Natural killer cell (primary cell): Measurements from ENCODE around the gene GORASP1. TPM values are rescaled to one million over a fixed set of nuclear protein-coding genes. Genes with fewer than 3 reads are reported as not detected.

Experiments
- ATAC-seq, 3 donors: fragments of 150-1000 bp in 2 of 3; fragments of 200-7000 bp in 1 of 3; cut with Tn5 transposase; 1 replicate in 1 of 3; 2 replicates in 2 of 3; pipeline ENCODE4 v1.10.0; 2021; ENCODE audit warnings: mild to moderate bottlenecking in 2 of 3, moderate library complexity in 2 of 3
- DNase-seq, 2 donors: peaks; one replicate each; pipeline versions ENCODE4 v3.0.0 to v3.0.0-alpha.2; 2013 to 2021; ENCODE audit warnings: mixed read lengths in 1 of 2
- H3K27ac ChIP-seq: one replicate; pipeline ENCODE4 v1.5.1; 2013; ENCODE audit warnings: mild to moderate bottlenecking, low read length
- H3K27me3 ChIP-seq: one replicate; pipeline ENCODE4 v1.6.1; 2013; ENCODE audit warnings: low read length; ENCODE audit not compliant: control insufficient read depth, insufficient read depth
- H3K36me3 ChIP-seq: one replicate; pipeline ENCODE4 v1.6.1; 2013; ENCODE audit warnings: low read length; ENCODE audit not compliant: control insufficient read depth, insufficient read depth
- H3K4me1 ChIP-seq: one replicate; pipeline ENCODE4 v1.6.1; 2013; ENCODE audit warnings: low read length; ENCODE audit not compliant: control insufficient read depth, insufficient read depth
- H3K4me3 ChIP-seq: one replicate; pipeline ENCODE4 v1.5.1; 2013; ENCODE audit warnings: low read length
- H3K9me3 ChIP-seq: one replicate; pipeline ENCODE4 v1.6.1; 2013; ENCODE audit warnings: low read length; ENCODE audit not compliant: control insufficient read depth, insufficient read depth
- H3K27ac Mint-ChIP-seq, 2 donors: one replicate each; pipeline ENCODE4 v1.8.0; 2022; ENCODE audit warnings: mild to moderate bottlenecking in 2 of 2, mixed read lengths in 2 of 2, moderate library complexity in 1 of 2
- H3K27me3 Mint-ChIP-seq, 2 donors: one replicate each; pipeline ENCODE4 v1.8.0; 2022; ENCODE audit warnings: low read depth in 2 of 2, mixed read lengths in 2 of 2
- H3K36me3 Mint-ChIP-seq: one replicate; pipeline ENCODE4 v1.8.0; 2022; ENCODE audit warnings: mixed read lengths
- H3K4me1 Mint-ChIP-seq, 2 donors: one replicate each; pipeline ENCODE4 v1.8.0; 2022; ENCODE audit warnings: mixed read lengths in 2 of 2
- H3K4me3 Mint-ChIP-seq: one replicate; pipeline ENCODE4 v1.8.0; 2022; ENCODE audit warnings: mild to moderate bottlenecking, moderate library complexity, mixed read lengths
- H3K9me3 Mint-ChIP-seq, 2 donors: one replicate each; pipeline ENCODE4 v1.8.0; 2022; ENCODE audit warnings: mixed read lengths in 2 of 2
- CTCF ChIP-seq: fragments of 200-600 bp; IDR thresholded peaks from one replicate; pipeline ENCODE4 v1.8.0; 2022; ENCODE audit warnings: antibody characterized with exemption
- WGBS: methylation state at CpG from one replicate; pipeline ENCODE4 v1.1.7; 2013; ENCODE audit warnings: missing lambda C conversion rate; ENCODE audit not compliant: insufficient coverage; 5-methylcytosine and 5-hydroxymethylcytosine counted together
- intact Hi-C: fragments of 100-400 bp; cut with micrococcal nuclease; formaldehyde crosslinking; loops from one replicate; pipeline ENCODE4 v1.14.2; 2022
- total RNA-seq, 4 donors: library from RNA; stranded (reverse); fragments of 120-200 nt in 1 of 4; gene quantifications; one replicate each; pipeline versions ENCODE4 v1.2.3 to v1.2.4, GENCODE V29; 2013 to 2022

The GORASP1 gene
- total RNA-seq, 3 donors from 2014 or later (not counting 1 experiment from before 2014, with no cell fraction given), result 20.2 to 21.3 (median 20.8) TPM

GRCh38 chr3:39126532-39127071 is 19.2 kb upstream of the GORASP1 start:
- Mint-ChIP-seq H3K4me1 (peaks cover 17 to 30% of the 10 kb centered on the region in 2 donors), H3K27ac (no peak overlapping the region), H3K9me3 (no peaks in the 10 kb centered on the region), H3K27me3 (peaks cover 19 to 22% of the 10 kb centered on the region in 2 donors), H3K36me3 (no peaks in the 10 kb centered on the region), H3K4me3 (no peak overlapping the region)
- intact Hi-C loops, result no loop called here
- no peak for ATAC-seq
- Histone ChIP-seq H3K4me3 (no peak overlapping the region), H3K36me3 (no peaks in the 10 kb centered on the region), H3K27me3 (no peaks in the 10 kb centered on the region), H3K27ac (no peak overlapping the region), H3K4me1 (peaks cover 27% of the 10 kb centered on the region), H3K9me3 (no peaks in the 10 kb centered on the region)
- no peak for TF ChIP-seq CTCF
- peak in 1 of 2 donors; percentile 65 for DNase-seq
- WGBS, result 60% methylated on average over 6 of the region's 6 CpGs

GRCh38 chr3:39125841-39126500 is 18.5 kb upstream of the GORASP1 start:
- Histone ChIP-seq H3K36me3 (no peaks in the 10 kb centered on the region), H3K9me3 (no peaks in the 10 kb centered on the region), H3K4me3 (no peak overlapping the region), H3K4me1 (peaks cover 30% of the 10 kb centered on the region), H3K27ac (no peak overlapping the region), H3K27me3 (no peaks in the 10 kb centered on the region)
- ATAC-seq (no peak), DNase-seq (no peak)
- 86% methylated on average over 12 of the region's 12 CpGs for WGBS
- Mint-ChIP-seq H3K4me1 (peaks cover 17 to 30% of the 10 kb centered on the region in 2 donors), H3K36me3 (no peaks in the 10 kb centered on the region), H3K9me3 (no peaks in the 10 kb centered on the region), H3K27ac (no peak overlapping the region), H3K27me3 (peaks cover 24 to 28% of the 10 kb centered on the region in 2 donors), H3K4me3 (no peak overlapping the region)
- intact Hi-C loops, result no loop called here
- TF ChIP-seq CTCF, result no peak

GRCh38 chr3:39124876-39125840 is 17.7 kb upstream of the GORASP1 start:
- TF ChIP-seq CTCF, result no peak
- H3K27ac Mint-ChIP-seq, result no peak overlapping the region
- H3K4me1 Mint-ChIP-seq, result peaks cover 17 to 30% of the 10 kb centered on the region in 2 donors
- DNase-seq, result no peak
- intact Hi-C loops, result no loop called here
- 91% methylated on average over 5 of the region's 5 CpGs for WGBS
- Histone ChIP-seq H3K36me3 (no peaks in the 10 kb centered on the region), H3K9me3 (no peaks in the 10 kb centered on the region), H3K27me3 (no peaks in the 10 kb centered on the region), H3K27ac (no peak overlapping the region), H3K4me3 (no peak overlapping the region), H3K4me1 (peaks cover 30% of the 10 kb centered on the region)
- peaks cover 25 to 31% of the 10 kb centered on the region in 2 donors for H3K27me3 Mint-ChIP-seq
- ATAC-seq, result no peak
- no peaks in the 10 kb centered on the region for H3K9me3 Mint-ChIP-seq
- H3K36me3 Mint-ChIP-seq, result no peaks in the 10 kb centered on the region
- no peak overlapping the region for H3K4me3 Mint-ChIP-seq
